Activated naive CD4-positive, alpha-beta T cell treated with anti-CD3 and anti-CD28 coated beads for 36 hours (primary cell): Measurements from ENCODE around the gene RABIF. TPM values are rescaled to one million over a fixed set of nuclear protein-coding genes. Genes with fewer than 3 reads are reported as not detected.
A peak's percentile ranks its signal among the peaks of the same experiment; 100 is the strongest.
"Not testable (repeated sequence)": the region's sequence is repeated elsewhere in the genome, so short reads cannot be mapped to it uniquely, and the experiment has no call there.

ENCODE experiments used
- CTCF ChIA-PET: fragments of 350-600 bp; sonication (Branson Sonifier 250); formaldehyde crosslinking; loops from one replicate; lab custom pipeline; 2021; ENCODE audit warnings: antibody characterized with exemption; lab: Charles Lee
- DNase-seq: peaks from one replicate; pipeline ENCODE4 v3.0.0-alpha.2; 2020
- H3K27ac Mint-ChIP-seq: one replicate; pipeline ENCODE4 v1.8.0; 2021; ENCODE audit warnings: mild to moderate bottlenecking, mixed read lengths
- H3K27me3 Mint-ChIP-seq: one replicate; pipeline ENCODE4 v1.8.0; 2021; ENCODE audit warnings: low read depth, mixed read lengths
- H3K36me3 Mint-ChIP-seq: one replicate; pipeline ENCODE4 v1.8.0; 2021; ENCODE audit warnings: low read depth, mixed read lengths
- H3K4me1 Mint-ChIP-seq: one replicate; pipeline ENCODE4 v1.8.0; 2021; ENCODE audit warnings: low read depth, mixed read lengths
- H3K4me3 Mint-ChIP-seq: one replicate; pipeline ENCODE4 v1.8.0; 2021; ENCODE audit warnings: mild to moderate bottlenecking, moderate library complexity, mixed read lengths
- H3K9me3 Mint-ChIP-seq: one replicate; pipeline ENCODE4 v1.8.0; 2021; ENCODE audit warnings: mixed read lengths
- intact Hi-C: fragments of 100-400 bp; cut with micrococcal nuclease; formaldehyde crosslinking; loops from one replicate; pipeline ENCODE4 v1.15.1; 2023
- total RNA-seq, 2 experiments: library from RNA; stranded (reverse); gene quantifications; one replicate each; pipeline ENCODE4 v1.2.3, GENCODE V29; 2021

RABIF gene
- total RNA-seq, 2 experiments from 2014 or later: 5.9 to 6.2 TPM

DNA sequence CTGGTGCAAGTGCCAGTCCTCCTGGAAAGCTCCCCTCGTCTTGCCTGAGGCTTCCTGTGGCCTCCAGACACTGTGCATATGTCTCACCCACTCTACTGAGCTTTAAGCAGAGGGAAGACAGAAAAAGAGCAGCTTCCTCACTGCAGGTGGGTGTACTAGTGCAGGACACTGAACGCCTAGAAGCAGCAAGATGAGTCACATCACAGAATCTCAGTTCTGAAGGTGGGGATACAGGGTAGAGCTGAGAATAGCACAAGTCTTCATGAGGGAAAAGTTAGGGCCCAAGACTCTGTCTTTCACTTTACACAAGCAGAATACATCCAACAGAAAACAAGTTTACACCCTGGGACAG is 40.8 kb downstream of the RABIF start:
- H3K9me3 Mint-ChIP-seq: no peaks in the 10 kb centered on the region
- DNase-seq: no peak
- intact Hi-C loops: no loop called here
- H3K4me1 Mint-ChIP-seq: no peaks in the 10 kb centered on the region
- H3K4me3 Mint-ChIP-seq: no peak overlapping the region
- peaks cover 2% of the 10 kb centered on the region for H3K27me3 Mint-ChIP-seq
- CTCF ChIA-PET: interaction anchor here (1.5 kb wide), 1 partner anchor 128 kb away, joined by 4 read pairs; no protein-coding TSS in a partner anchor
- no peaks in the 10 kb centered on the region for H3K36me3 Mint-ChIP-seq
- H3K27ac Mint-ChIP-seq: no peak overlapping the region

DNA sequence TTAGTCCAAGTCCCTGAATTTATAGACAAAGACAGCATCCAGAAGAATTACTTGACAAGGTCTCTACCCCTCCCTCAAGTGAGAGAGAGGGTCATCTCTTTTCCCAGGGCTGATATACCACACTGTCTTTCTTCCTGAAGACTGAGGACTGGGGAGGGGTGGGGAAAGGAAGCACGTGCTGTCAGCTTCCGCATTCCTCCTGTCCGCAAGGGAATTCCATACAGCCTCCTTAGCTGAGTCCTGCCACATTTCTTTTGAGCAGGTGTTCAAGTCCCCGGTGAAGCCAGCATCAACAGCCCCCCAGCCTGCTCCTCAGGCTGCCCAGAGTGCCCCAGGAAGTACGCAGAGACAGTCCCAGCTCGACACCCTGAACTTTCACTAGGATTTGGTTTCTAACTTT is 44.0 kb downstream of the RABIF start:
- Mint-ChIP-seq H3K4me3 (no peak overlapping the region), H3K27ac (no peak overlapping the region), H3K9me3 (no peaks in the 10 kb centered on the region), H3K27me3 (peaks cover 2% of the 10 kb centered on the region), H3K4me1 (no peaks in the 10 kb centered on the region), H3K36me3 (no peaks in the 10 kb centered on the region)
- DNase-seq: no peak
- CTCF ChIA-PET: no interaction called here
- intact Hi-C loops: no loop called here

DNA sequence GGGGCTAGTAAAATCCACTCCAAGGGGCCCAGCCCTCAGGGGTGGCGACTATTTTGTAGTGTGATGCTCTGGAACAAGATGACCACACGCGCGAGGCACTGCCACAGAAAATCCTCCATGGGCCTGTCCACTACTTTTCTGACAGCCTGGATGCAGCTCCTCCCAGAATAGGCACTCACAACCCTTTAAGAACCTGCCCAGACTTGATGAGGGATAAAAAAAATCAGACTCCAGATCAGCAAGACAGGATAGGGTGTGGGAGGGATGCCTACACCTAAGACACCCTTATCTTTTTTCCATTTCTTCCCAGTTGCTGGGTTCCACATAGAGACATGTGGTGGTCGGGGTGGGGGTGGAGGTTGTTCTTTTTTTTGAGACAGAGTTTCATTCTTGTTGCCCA is 44.7 kb downstream of the RABIF start:
- intact Hi-C loops: no loop called here
- CTCF ChIA-PET: no interaction called here
- no peak overlapping the region for H3K4me3 Mint-ChIP-seq
- no peaks in the 10 kb centered on the region for H3K36me3 Mint-ChIP-seq
- H3K4me1 Mint-ChIP-seq: no peaks in the 10 kb centered on the region
- no peak overlapping the region for H3K27ac Mint-ChIP-seq
- no peaks in the 10 kb centered on the region for H3K9me3 Mint-ChIP-seq
- H3K27me3 Mint-ChIP-seq: peaks cover 2% of the 10 kb centered on the region
- no peak for DNase-seq

GRCh38 chr1:202843081-202843480 is 45.9 kb downstream of the RABIF start:
- CTCF ChIA-PET: interaction anchor here (0.6 kb wide), 1 partner anchor 59 kb away, joined by 4 read pairs; no protein-coding TSS in a partner anchor
- intact Hi-C loops: no loop called here
- H3K36me3 Mint-ChIP-seq: no peaks in the 10 kb centered on the region
- no peak for DNase-seq
- no peak overlapping the region for H3K4me3 Mint-ChIP-seq
- no peak overlapping the region for H3K27ac Mint-ChIP-seq
- H3K9me3 Mint-ChIP-seq: no peaks in the 10 kb centered on the region
- H3K27me3 Mint-ChIP-seq: peaks cover 3% of the 10 kb centered on the region
- peaks cover under 1% of the 10 kb centered on the region for H3K4me1 Mint-ChIP-seq

- Mint-ChIP-seq H3K4me3 (no peak overlapping the region), H3K9me3 (no peaks in the 10 kb centered on the region), H3K27me3 (peaks cover 4% of the 10 kb centered on the region), H3K27ac (no peak overlapping the region), H3K36me3 (no peaks in the 10 kb centered on the region), H3K4me1 (peaks cover 23% of the 10 kb centered on the region)
- no peak for DNase-seq
- intact Hi-C loops: no loop called here
- CTCF ChIA-PET: no interaction called here
Observed at GRCh38 chr1:202837746-202838262, 51.1 kb downstream of the RABIF start.

GRCh38 chr1:202836623-202837403 is 52.1 kb downstream of the RABIF start:
- H3K27me3 Mint-ChIP-seq: peaks cover 4% of the 10 kb centered on the region
- no peaks in the 10 kb centered on the region for H3K9me3 Mint-ChIP-seq
- DNase-seq: no peak
- H3K36me3 Mint-ChIP-seq: no peaks in the 10 kb centered on the region
- intact Hi-C loops: no loop called here
- CTCF ChIA-PET: no interaction called here
- H3K27ac Mint-ChIP-seq: no peak overlapping the region
- H3K4me3 Mint-ChIP-seq: no peak overlapping the region
- H3K4me1 Mint-ChIP-seq: peaks cover 23% of the 10 kb centered on the region

GRCh38 chr1:202835548-202836072 is 53.3 kb downstream of the RABIF start:
- intact Hi-C loops: no loop called here
- Mint-ChIP-seq H3K4me1 (peaks cover 23% of the 10 kb centered on the region), H3K27me3 (peaks cover 4% of the 10 kb centered on the region), H3K27ac (no peak overlapping the region), H3K4me3 (no peak overlapping the region), H3K9me3 (no peaks in the 10 kb centered on the region), H3K36me3 (no peaks in the 10 kb centered on the region)
- peak; percentile 44 for DNase-seq
- CTCF ChIA-PET: no interaction called here

GRCh38 chr1:202834771-202835547 is 54.0 kb downstream of the RABIF start:
- Mint-ChIP-seq H3K4me3 (no peak overlapping the region), H3K9me3 (no peaks in the 10 kb centered on the region), H3K36me3 (no peaks in the 10 kb centered on the region), H3K27me3 (peaks cover 4% of the 10 kb centered on the region), H3K4me1 (peaks cover 23% of the 10 kb centered on the region), H3K27ac (peak overlapping the region; percentile 48)
- peak; percentile 48 for DNase-seq
- CTCF ChIA-PET: no interaction called here
- intact Hi-C loops: no loop called here

- intact Hi-C loops: no loop called here
- DNase-seq: no peak
- CTCF ChIA-PET: interaction anchor here (0.7 kb wide), 1 partner anchor 276 kb away, joined by 4 read pairs; no protein-coding TSS in a partner anchor
- no peaks in the 10 kb centered on the region for H3K36me3 Mint-ChIP-seq
- peaks cover 17% of the 10 kb centered on the region for H3K4me1 Mint-ChIP-seq
- no peaks in the 10 kb centered on the region for H3K9me3 Mint-ChIP-seq
- H3K4me3 Mint-ChIP-seq: no peak overlapping the region
- H3K27me3 Mint-ChIP-seq: no peaks in the 10 kb centered on the region
- no peak overlapping the region for H3K27ac Mint-ChIP-seq
Observed at GRCh38 chr1:202831906-202832305, 57.0 kb downstream of the RABIF start.

- H3K36me3 Mint-ChIP-seq: not testable (repeated sequence)
Observed at GRCh38 chr1:202829223-202829622, 59.7 kb downstream of the RABIF start.

More at GRCh38 chr1:202829223-202829622, 59.7 kb downstream of the RABIF start:
- H3K9me3 Mint-ChIP-seq, DNase-seq, H3K4me3 Mint-ChIP-seq, H3K27ac Mint-ChIP-seq, H3K4me1 Mint-ChIP-seq, H3K27me3 Mint-ChIP-seq, intact Hi-C loops: not testable (repeated sequence)
- CTCF ChIA-PET: interaction anchor here (0.6 kb wide), 1 partner anchor 47 kb away, joined by 3 read pairs; no protein-coding TSS in a partner anchor
